ENCODE results near the gene ATP2B2.

Gene ATP2B2

DNA sequence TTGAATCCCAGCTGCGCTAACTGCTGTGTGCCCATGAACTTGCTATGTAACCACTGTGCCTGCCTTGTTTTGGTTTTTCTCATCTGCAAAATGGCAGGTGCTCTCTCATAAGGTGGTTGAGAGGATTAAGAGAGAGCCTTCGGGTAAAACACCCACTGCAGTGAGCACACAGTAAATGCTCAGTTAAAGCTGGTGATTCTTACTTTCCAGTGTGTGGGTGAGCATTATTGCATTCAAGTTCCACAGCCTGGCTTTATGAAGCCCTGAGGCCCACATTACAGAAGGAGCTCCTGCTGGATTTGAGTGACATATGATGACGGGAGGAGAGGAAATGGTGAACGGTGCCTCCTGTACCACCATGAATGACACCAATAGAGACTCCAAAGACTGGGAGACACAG, 101.0 kb downstream of the ATP2B2 start:
- Histone ChIP-seq H2AFZ (ENCODE audit: low read depth, low read length) (no peak overlapping the region), H3K9ac (ENCODE audit: low read depth, low read length) (no peak overlapping the region), H3K4me3 (ENCODE audit: low read depth in 1 of 2, low read length in 2 of 2) (no peak overlapping the region), H3K79me2 (ENCODE audit: insufficient read depth, low read length) (no peaks in the 10 kb centered on the region), H3K4me1 (ENCODE audit: insufficient read depth, low read length) (no peaks in the 10 kb centered on the region), H4K20me1 (ENCODE audit: insufficient read depth, low read length) (no peaks in the 10 kb centered on the region; the same call in 1 of the 2 replicates), H3K9me3 (ENCODE audit: insufficient read depth, low read length, severe bottlenecking) (no peaks in the 10 kb centered on the region), H3K27me3 (ENCODE audit: insufficient read depth, low read length, poor library complexity) (peaks cover 6% of the 10 kb centered on the region), H3K36me3 (ENCODE audit: insufficient read depth, low read length) (no peaks in the 10 kb centered on the region), H3K27ac (ENCODE audit: low read length) (no peak overlapping the region), H3K4me2 (ENCODE audit: insufficient read depth, low read length) (no peak overlapping the region)
- no peak for ATAC-seq (ENCODE audit: insufficient read depth, low read depth)
- TF ChIP-seq, protein P1, sequence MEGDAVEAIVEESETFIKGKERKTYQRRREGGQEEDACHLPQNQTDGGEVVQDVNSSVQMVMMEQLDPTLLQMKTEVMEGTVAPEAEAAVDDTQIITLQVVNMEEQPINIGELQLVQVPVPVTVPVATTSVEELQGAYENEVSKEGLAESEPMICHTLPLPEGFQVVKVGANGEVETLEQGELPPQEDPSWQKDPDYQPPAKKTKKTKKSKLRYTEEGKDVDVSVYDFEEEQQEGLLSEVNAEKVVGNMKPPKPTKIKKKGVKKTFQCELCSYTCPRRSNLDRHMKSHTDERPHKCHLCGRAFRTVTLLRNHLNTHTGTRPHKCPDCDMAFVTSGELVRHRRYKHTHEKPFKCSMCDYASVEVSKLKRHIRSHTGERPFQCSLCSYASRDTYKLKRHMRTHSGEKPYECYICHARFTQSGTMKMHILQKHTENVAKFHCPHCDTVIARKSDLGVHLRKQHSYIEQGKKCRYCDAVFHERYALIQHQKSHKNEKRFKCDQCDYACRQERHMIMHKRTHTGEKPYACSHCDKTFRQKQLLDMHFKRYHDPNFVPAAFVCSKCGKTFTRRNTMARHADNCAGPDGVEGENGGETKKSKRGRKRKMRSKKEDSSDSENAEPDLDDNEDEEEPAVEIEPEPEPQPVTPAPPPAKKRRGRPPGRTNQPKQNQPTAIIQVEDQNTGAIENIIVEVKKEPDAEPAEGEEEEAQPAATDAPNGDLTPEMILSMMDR (IDR thresholded peaks at IDR 0.05; ENCODE audit: borderline replicate concordance, extremely low read depth, low read length, poor library complexity, severe bottlenecking): no peak
- TF ChIP-seq EZH2 (IDR thresholded peaks at IDR 0.05; ENCODE audit: borderline replicate concordance, low read depth, low read length, severe bottlenecking): no peak
- DNase-seq: no peak

DNA sequence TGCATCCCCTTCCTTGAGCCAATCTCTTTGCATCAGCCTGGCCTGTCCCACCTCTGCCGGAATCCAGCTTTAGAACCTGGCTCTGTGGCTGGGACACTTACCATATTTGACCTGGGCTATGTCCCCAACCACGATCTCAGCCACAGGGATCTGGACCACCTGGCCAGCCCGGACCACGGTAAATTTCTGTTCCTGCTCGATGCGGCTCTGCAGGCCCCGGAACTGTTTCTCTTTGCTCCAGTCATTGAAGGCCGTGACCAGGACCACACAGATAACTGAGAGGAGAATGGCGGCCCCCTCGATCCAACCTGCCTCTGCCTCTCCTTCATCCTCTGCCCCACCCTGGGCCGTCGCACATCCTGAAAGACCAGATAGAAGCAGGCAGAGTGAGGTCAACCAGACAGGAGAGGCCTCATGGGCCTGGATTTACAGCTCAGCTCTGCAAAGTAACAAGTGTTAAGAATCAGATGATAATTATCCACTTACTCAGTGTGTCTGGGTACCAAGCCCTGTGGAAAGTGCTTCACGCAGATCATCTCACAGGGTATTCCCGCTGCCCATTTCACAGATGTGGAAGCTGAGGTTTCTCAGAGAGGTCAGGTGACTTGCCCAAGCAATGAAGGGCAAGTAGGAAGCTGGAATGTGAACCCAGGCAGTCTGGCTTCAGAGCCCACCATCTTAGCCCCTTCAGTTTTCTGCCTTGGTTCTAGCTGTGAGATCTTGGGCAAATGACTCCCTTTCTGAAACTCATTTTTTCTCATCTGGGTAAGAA, 103.2 kb downstream of the ATP2B2 start:
- Histone ChIP-seq H3K36me3 (ENCODE audit: insufficient read depth, low read length) (no peaks in the 10 kb centered on the region), H3K27ac (ENCODE audit: low read length) (no peak overlapping the region), H3K4me3 (ENCODE audit: low read depth in 1 of 2, low read length in 2 of 2) (no peak overlapping the region), H3K79me2 (ENCODE audit: insufficient read depth, low read length) (no peaks in the 10 kb centered on the region), H3K4me2 (ENCODE audit: insufficient read depth, low read length) (no peak overlapping the region), H3K4me1 (ENCODE audit: insufficient read depth, low read length) (no peaks in the 10 kb centered on the region), H3K27me3 (ENCODE audit: insufficient read depth, low read length, poor library complexity) (no peaks in the 10 kb centered on the region), H4K20me1 (ENCODE audit: insufficient read depth, low read length) (no peaks in the 10 kb centered on the region; the same call in 1 of the 2 replicates), H2AFZ (ENCODE audit: low read depth, low read length) (no peak overlapping the region), H3K9ac (ENCODE audit: low read depth, low read length) (no peak overlapping the region), H3K9me3 (ENCODE audit: insufficient read depth, low read length, severe bottlenecking) (no peaks in the 10 kb centered on the region)
- DNase-seq (no peak), ATAC-seq (ENCODE audit: insufficient read depth, low read depth) (no peak)
- TF ChIP-seq, protein P1 (IDR thresholded peaks at IDR 0.05; ENCODE audit: borderline replicate concordance, extremely low read depth, low read length, poor library complexity, severe bottlenecking): no peak
- TF ChIP-seq EZH2 (IDR thresholded peaks at IDR 0.05; ENCODE audit: borderline replicate concordance, low read depth, low read length, severe bottlenecking): no peak

DNA sequence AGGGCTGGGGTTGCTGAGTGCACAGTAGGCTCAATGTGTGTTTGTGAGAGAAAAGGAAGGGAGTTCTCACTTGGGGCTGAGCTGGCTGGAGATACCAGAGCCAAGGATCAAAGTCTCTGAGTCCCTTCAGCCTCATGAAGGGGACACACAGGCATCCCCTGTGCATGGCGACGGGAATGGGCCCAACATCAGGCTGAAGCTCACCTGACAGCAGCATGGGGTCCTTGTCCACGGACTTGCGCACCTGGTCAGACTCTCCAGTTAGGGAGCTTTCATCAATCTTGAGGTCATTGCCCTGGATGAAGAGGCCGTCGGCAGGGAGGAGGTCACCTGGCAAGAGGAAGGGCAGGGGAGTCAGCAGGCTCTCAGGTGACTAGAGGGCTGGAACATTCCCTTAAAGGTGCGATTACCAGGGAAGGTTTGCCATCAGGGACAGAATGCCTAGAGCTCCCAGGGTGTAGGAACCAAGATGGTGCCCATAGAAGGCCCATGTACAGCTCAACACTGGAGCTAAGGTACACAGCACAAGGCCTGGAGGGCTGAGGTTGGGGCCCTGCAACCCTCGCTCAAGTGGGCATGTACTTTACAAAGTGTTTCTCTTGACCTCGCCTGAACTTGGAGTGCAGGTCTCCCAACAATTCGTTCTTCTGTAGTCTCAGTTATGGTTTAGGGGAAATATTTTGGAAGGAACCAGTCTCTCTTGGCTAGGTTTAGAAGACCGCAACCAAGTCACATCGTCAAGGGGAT, 104.5 kb downstream of the ATP2B2 start:
- no peaks in the 10 kb centered on the region for H3K36me3 ChIP-seq (ENCODE audit: insufficient read depth, low read length)
- no peak overlapping the region for H2AFZ ChIP-seq (ENCODE audit: low read depth, low read length)
- TF ChIP-seq EZH2 (IDR thresholded peaks at IDR 0.05; ENCODE audit: borderline replicate concordance, low read depth, low read length, severe bottlenecking): no peak
- TF ChIP-seq, protein P1 (IDR thresholded peaks at IDR 0.05; ENCODE audit: borderline replicate concordance, extremely low read depth, low read length, poor library complexity, severe bottlenecking): no peak
- H4K20me1 ChIP-seq (ENCODE audit: insufficient read depth, low read length): no peaks in the 10 kb centered on the region; the same call in 1 of the 2 replicates
- H3K27me3 ChIP-seq (ENCODE audit: insufficient read depth, low read length, poor library complexity): peaks cover 12% of the 10 kb centered on the region
- DNase-seq: no peak
- H3K27ac ChIP-seq (ENCODE audit: low read length): no peak overlapping the region
- no peaks in the 10 kb centered on the region; the same call in 1 of the 2 replicates for H3K4me1 ChIP-seq (ENCODE audit: insufficient read depth, low read length)
- H3K9me3 ChIP-seq (ENCODE audit: insufficient read depth, low read length, severe bottlenecking): no peaks in the 10 kb centered on the region
- H3K79me2 ChIP-seq (ENCODE audit: insufficient read depth, low read length): no peaks in the 10 kb centered on the region
- ATAC-seq (ENCODE audit: insufficient read depth, low read depth): no peak
- no peak overlapping the region for H3K4me2 ChIP-seq (ENCODE audit: insufficient read depth, low read length)
- H3K9ac ChIP-seq (ENCODE audit: low read depth, low read length): no peak overlapping the region
- no peak overlapping the region for H3K4me3 ChIP-seq (ENCODE audit: low read depth in 1 of 2, low read length in 2 of 2)
